Measurements from ENCODE around the gene NQO2.

DNA sequence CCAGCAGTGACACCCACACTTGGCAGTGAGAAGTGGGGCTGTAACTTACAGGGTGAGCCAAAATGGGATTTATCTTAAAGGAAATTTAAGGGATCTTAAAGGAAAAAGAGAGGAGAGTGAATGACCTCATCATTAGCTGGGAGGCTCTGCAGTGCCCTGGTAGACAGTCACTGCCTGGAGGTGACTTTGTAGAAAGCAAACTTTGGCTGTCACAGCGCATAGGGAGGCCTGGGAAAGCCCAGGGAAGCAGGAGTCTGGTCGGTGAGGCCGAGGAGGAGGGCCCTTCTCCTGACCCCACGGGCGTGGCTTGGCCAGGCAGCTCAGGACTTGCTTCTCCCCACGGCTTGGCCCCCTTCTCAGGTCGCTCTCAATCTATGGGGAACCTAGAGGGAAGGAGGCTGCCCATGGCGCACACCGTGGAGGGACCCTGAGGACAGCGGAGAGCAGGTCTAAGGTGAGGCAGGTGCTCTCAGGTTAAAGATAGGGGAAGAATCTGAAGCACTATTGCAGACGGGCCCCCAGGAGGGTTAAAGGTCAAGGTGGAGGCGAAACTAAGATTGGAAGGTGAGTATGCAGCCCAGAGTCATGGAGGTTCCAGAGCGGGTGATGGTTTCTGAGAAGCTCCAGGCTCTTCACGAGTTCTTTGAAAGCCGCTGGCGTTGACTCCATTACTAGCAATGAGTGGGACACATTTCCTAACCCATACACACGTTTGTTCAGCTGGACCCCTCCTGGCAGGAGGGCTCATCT lies 53.0 kb downstream of the NQO2 start:
- TF ChIP-seq EZH2 (IDR thresholded peaks at IDR 0.05; ENCODE audit: borderline replicate concordance, low read depth, low read length, severe bottlenecking), result no peak
- no peak for TF ChIP-seq CTCF (IDR thresholded peaks at IDR 0.05; ENCODE audit: borderline replicate concordance, extremely low read depth, low read length, poor library complexity, severe bottlenecking)

Data from DND-41 (cell line).